Right ventricle myocardium inferior (tissue), 1 donor: ENCODE data around the gene IGSF6. TPM values are rescaled to one million over a fixed set of nuclear protein-coding genes. Genes with fewer than 3 reads are reported as not detected.
"Not testable (repeated sequence)": the region's sequence is repeated elsewhere in the genome, so short reads cannot be mapped to it uniquely, and the experiment has no call there.

ENCODE experiments used
- ATAC-seq: fragments of 200-7000 bp; cut with Tn5 transposase; one replicate; pipeline ENCODE4 v1.9.1; 2020; ENCODE audit warnings: mild to moderate bottlenecking, moderate library complexity
- DNase-seq: peaks from one replicate; pipeline ENCODE4 v3.0.0; 2021; ENCODE audit errors: missing footprints
- intact Hi-C: fragments of 100-400 bp; cut with DNase I; formaldehyde crosslinking; loops from one replicate; pipeline ENCODE4 v1.11.0; 2022
- total RNA-seq: library from RNA; stranded (reverse); fragmentation: NEBNext Ultra II Directional; extraction: Animal tissue kit (Norgen Biotek cat#: 25700); gene quantifications from one replicate; pipeline ENCODE4 v1.2.1, GENCODE V29; 2021
- donor health status: DM: no; HTN: yes; CAD: no; lungs with severe emphysema.

The IGSF6 gene
- total RNA-seq, 1 donor from 2014 or later = 3.0 TPM

DNA sequence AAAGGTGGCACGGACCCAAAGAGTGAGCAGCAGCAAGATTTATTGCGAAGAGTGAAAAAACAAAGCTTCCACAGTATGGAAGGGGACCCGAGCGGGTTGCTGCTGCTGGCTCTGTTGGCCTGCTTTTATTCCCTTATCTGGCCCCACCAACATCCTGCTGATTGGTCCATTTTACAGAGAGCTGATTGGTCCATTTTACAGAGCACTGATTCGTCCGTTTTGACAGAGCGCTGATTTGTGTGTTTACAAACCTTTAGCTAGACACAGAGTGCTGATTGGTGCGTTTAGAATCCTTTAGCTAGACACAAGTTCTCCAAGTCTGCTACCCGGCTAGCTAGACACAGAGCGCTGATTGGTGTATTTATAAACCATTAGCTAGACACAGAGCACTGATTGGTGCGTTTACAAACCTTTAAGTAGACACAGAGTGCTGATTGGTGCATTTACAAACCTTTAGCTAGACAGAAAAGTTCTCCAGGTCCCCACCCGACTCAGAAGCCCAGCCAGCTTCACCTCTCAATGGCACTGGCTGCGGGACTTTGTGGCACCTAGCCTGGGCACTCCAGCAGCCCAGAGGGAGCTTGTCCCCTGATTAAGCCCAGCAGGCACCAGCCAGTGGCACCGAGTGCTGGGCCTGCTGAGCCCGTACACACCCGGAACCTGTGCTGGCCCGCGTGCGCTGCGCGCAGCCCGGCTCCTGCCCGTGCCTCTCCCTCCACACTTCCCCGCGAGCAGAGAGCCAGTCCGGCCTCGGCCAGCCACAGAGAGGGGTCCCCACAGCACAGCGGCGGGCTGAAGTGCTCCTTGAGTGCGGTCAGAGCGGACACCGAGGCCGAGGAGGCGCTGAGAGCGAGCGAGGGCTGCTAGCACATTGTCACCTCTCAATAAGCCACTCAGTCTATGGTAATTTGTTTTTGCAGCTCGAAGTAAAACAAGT is 15.1 kb downstream of the IGSF6 start:
- DNase-seq (no peak), ATAC-seq (no peak)
- intact Hi-C loops = no loop called here

DNA sequence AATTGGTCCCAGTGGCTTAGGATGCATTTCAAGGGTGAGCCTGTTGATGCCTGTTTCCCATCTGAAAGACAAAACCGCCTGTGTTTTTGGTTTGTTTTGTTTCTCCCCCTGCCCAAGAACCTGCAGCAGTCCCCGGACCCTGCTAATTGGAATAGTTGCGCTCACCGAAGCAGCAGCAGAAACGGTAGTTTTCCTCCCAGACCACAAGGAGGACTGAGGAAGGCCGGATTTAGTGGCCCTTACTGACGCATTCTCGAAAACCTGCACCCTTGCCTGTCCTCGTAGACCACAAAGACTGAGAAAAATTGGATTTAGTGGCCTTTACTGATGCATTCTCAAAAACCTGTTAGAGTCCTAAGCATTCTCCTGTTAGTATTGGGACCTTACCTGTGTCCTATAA is 16.7 kb downstream of the IGSF6 start:
- ATAC-seq, DNase-seq, intact Hi-C loops: not testable (repeated sequence)

DNA sequence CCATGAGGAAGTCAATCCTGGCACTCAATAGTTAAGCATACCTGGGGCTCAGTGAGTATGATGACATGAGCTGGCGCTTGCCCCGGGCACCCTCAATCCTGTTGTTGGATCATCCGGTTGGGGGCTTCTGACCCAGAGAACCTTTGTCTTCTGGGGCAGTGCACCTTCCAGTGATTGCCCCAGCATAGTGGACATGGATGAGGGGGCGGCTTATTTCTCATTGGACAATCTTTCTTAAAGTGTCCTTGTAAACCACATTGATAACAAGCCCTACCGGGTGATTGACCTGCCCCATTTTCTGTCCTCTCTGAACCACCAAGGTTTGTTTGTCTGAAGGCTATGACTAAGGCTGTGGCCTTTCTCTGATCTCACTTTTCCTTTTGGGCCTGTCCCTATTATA is 18.2 kb downstream of the IGSF6 start:
- no peak for DNase-seq
- intact Hi-C loops = no loop called here
- no peak for ATAC-seq

DNA sequence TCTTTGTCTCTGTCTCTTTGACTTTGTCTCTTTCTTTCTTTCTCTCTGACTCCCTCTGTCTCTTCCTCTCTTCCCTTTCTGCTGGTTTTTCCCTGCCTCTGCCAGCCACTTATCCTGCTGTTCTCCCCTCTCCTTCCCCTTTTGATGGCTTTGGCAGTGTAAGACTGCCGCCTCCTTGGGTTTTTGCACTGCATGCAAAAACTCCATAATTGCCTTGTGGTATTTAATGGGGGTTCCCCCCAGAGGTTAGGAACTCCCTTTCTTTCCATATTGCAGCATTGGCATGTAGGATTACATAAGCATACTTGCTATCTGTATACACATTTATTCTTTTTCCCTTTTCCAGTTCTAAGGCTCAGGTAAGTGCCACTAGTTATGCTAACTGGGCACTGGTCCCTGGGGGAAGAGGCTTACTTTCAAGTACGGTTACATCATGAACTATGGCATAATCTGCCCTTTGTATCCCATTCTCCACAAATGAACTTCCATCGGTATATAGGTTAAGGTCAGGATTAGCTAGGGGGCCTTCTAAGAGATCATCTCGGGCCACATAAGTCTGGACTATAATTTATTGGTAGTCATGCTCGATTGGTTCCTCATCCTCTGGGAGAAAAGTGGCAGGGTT is 20.3 kb downstream of the IGSF6 start:
- intact Hi-C loops, DNase-seq, ATAC-seq: not testable (repeated sequence)

DNA sequence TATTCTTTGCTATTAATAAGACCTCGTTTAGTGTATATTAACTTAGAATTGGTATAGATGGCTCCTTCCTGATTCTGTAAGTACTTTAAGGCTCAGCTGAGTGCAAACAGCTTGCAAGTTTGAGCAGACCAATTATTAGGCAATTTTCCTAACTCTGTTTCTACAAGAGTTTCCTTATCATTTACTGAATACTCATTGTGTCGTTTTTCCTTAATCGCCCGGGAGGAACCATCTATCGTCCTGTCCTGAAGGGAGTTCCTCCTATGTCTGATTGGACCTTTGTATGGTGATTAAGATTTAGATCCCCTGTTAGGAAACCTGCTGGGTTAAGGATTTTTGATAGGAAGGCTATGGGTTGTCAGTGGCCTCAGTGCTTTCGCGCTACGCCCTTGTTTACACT is 21.0 kb downstream of the IGSF6 start:
- ATAC-seq, intact Hi-C loops, DNase-seq: not testable (repeated sequence)

DNA sequence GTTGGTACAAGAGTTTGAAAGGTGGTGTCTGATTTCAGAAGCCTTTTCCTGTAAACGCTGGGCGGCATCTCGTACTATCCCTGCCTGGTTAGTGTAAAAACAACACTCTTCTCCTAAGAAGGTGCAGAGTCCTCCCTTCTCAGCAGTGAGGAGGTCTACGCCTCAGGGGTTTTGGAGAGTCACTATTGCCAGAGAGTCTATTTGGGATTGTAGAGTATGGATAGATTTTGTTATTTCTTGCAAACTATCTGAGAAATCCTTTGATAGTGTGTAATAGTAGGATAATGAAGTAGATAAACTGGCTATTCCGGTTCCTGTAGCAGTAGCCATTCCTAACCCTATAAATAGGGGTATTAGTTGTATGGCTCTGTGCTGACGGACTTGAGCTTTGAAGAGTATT is 21.5 kb downstream of the IGSF6 start:
- ATAC-seq, DNase-seq, intact Hi-C loops: not testable (repeated sequence)

DNA sequence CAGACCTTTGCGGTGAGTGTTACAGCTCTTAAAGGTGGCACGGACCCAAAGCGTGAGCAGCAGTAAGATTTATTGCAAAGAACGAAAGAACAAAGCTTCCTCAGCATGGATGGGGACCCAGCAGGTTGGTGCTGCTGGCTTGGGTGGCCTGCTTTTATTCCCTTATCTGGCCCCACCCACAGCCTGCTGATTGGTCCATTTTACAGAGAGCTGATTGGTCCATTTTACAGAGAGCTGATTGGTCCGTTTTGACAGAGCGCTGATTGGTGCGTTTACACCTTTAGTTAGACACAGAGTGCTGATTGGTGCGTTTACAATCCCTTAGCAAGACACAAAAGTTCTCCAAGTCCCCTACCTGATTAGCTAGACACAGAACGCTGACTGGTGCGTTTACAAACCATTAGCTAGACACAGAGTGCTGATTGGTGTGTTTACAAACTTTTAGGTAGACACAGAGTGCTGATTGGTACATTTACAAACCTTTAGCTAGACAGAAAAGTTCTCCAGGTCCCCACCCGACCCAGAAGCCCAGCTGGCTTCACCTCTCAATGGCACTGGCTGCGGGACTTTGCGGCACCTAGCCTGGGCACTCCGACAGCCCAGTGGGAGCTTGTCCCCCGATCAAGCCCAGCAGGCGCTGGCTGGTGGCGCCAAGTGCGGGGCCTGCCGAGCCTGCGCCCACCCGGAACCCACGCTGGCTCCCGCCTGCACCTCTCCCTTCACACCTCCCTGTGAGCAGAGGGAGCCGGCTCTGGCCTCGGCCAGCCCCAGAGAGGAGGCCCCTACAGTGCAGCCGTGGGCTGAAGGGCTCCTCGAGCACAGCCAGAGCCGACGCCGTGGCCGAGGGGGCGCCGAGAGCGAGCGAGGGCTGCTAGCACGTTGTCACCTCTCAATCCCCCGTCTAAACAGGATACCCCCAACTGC is 22.5 kb downstream of the IGSF6 start:
- intact Hi-C loops, ATAC-seq, DNase-seq: not testable (repeated sequence)

DNA sequence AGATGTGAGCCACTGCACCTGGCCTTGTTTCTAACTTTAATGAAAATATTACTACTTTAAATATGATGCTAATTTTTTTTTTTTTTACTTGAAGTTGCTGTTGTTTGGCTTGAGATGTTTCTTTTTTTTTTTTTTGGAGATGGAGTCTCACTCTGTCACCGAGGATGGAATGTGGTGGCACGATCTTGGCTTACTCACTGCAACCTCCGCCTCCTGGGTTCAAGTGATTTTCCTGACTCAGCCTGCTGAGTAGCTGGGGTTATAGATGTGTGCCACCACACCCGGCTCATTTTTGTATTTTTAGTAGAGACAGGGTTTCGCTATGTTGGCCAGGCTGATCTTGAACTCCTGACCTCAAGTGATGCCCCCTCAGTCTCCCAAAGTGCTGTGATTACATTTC is 23.6 kb downstream of the IGSF6 start:
- ATAC-seq (no peak), DNase-seq (no peak)
- intact Hi-C loops = no loop called here

DNA sequence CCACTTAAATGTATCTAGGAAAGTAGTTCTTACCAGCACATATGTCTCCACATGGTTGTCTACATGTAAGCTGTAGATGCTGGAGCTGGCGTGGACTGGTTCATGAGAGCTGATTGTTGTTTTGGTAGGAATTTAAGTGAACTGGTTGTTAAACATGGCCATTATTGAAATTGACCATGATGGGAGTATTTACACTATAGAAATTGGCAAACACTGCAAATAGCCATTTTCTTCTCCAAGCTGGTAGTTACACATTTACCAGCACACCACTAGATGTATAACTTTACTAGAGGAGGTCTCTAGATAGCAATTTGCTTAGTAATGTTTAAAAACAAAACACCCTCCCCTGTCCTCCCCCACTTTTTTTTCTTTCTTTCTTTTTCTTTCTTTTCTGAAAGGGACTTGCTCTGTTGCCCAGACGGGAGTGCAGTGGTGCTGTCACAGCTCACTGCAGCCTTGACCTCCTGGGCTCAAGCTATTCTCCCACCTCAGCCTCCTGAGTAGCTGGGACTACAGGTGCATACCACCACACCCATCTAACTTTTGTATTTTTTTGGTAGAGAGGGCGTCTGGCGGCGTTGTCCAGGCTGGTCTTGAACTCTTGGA is 24.2 kb downstream of the IGSF6 start:
- intact Hi-C loops = no loop called here
- DNase-seq (no peak), ATAC-seq (no peak)

DNA sequence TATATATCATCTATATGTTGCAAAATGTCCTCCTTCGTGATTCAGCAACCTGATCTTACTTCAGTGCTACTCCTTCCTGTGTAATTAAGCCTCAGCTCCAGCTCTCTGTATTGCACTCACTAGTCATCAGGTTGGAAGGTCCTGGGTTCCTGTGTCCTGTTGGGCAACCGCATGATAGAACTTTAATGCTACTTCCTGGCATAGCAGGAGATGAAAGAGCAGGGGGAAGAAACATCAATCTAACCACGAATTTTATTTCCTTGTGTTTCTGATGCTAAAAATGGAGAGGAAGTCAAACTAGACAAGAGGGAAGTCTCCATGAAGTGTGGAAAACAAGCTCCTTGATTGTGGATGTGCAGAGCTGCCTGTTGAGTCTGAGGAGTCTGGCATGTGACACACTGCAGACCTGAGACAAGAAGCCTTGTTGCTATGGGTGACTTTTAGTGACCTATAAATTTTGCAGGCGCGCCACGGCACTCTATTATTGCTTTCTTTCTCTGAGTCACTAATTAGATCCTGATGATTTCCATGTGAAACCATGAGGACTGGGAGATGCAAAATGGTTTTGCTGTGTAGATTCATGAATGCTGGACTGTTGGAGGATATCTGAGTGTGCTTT is 25.6 kb downstream of the IGSF6 start:
- ATAC-seq = peak; percentile 34
- intact Hi-C loops = no loop called here
- DNase-seq = no peak

DNA sequence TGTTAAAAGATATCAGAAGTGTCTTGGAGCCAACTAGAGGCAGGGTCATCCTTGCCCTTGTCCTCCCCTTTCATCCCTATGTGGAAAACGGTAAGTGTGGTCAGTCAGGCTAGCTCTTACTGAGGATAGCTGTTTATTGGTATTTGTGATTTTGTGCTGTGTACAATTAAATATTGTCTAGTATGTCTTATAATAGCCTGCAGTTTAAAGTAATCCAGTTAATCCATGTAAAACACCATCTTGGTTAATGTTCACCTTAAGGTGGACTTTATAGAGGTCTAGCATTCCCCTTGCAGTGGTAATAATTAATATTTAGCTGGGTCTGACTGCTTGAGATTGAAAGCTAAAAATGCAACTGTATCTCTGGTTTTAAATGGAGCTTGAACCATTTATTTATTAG is 27.4 kb downstream of the IGSF6 start:
- no peak for ATAC-seq
- no peak for DNase-seq
- intact Hi-C loops = no loop called here

DNA sequence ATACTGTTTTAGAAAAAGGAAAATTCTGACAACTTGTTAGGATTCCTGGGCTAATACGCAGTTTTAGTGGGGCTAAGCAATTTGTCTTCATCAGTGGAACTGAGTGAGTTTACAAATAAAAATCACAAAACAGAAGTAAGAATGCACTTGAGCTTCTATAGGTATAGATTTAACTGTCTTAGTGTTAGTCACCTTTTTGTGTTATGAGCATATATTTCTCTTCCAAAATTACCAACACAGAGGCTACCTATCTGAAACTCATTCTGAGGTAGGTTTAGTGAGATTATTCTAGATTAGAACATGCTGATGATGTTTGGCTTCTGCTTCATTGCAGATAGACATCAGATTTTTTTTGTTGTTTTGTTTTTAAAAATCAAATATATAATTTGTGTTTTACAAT is 29.9 kb downstream of the IGSF6 start:
- intact Hi-C loops = no loop called here
- no peak for DNase-seq
- no peak for ATAC-seq

DNA sequence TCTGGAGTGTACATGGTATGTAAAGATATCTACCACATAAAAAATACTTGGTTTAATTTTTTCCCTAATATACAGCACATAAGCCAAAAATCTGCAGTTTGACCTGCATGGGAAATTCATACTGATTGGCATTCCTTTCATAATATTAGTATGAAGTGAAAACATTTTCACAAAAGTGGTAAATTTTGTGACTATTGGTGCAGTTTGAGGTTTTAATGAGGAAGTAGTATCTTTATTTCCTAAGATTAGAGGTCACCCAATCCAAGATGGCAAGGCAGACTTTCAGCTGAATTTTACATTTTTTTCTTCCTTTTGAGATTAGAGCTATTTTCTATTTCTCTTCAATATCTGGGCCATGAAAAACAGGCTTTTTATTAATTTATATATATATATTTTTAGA is 31.8 kb downstream of the IGSF6 start:
- DNase-seq = no peak
- intact Hi-C loops = no loop called here
- no peak for ATAC-seq

DNA sequence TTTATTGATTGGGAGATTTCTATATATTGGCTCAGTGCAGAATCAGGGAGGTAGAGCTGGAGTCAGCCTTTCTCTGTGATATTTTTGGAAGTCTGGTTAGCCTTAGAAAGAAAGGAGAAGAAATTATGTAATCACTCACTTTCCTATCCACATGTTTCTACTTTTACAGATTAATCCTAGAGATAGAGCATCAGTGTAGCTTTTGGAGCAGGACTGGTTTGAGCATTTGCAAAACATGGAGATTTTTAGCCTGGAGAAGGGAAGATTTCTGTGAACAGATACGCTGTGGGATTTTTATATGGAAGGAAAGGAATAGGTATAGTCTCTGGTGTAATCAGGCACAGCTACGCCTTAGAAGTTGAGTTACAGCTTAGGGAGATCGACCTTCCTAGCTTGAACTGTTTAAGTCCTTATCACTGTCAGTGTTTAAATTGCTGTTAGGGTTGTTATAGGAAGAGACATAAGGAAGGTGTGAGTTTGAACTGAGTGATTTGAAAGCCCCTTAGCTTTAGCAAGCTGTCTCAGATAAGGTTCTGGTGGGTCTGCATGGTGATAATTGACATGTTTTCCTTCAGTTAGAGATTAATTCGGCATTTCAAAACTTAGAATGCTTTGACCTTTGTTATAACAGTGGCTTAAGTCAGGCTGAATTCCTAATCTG is 32.5 kb downstream of the IGSF6 start:
- intact Hi-C loops = no loop called here
- DNase-seq (no peak), ATAC-seq (no peak)

DNA sequence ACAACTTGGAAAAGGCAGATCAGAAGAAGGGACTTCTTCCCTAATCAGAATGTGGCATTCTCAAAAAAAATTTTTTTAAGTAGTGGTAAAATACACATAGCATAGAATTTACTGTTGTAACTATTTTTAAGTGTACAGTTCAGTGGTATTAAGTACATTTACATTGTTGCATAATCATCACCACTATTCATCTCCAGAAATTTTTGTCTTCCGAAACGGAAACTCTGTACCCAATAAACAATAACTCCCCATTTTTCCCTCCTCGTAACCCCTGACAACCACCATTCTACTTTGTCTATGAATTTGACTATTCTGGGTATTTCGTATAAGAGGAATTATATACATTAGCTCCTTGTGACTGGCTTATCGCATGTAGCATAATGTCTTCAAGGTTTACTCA is 34.1 kb downstream of the IGSF6 start:
- intact Hi-C loops = no loop called here
- ATAC-seq (no peak), DNase-seq (no peak)

DNA sequence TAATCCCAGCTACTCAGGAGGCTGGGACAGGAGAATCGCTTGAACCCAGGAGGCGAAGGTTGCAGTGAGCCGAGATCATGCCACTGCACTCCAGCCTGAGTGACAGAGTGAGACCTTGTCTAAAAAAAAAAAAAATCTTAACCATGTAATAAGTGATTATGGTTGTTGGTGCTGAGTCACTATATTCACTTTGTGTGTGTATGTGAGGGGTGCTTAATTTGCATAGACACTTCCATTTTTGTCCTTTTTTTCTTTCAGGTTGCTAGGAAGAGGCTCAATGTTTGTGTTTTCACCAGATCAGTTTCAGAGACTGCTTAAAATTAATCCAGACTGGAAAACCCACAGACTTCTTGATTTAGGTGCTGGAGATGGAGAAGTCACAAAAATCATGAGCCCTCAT is 34.8 kb downstream of the IGSF6 start:
- DNase-seq (no peak), ATAC-seq (no peak)
- intact Hi-C loops = no loop called here

DNA sequence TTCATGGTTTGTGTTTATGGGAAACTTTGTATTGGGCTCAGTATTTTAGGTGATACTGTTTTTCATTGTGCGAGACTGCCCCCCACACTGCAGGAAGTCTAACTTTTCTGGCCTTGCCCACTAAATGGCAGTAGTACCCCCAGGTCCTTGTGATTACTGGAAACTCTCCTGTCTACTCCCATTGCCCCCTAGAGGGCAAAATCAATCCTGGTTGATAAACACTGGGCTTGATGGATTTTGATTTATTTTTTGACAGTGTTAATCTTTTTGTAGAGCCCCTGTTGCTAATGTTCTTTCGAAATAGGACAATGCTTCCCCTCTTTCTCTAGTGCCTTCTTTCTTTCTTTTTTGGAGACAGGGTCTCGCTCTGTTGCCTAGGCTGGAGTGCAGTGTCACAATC is 37.5 kb downstream of the IGSF6 start:
- ATAC-seq (no peak), DNase-seq (no peak)
- intact Hi-C loops = no loop called here

DNA sequence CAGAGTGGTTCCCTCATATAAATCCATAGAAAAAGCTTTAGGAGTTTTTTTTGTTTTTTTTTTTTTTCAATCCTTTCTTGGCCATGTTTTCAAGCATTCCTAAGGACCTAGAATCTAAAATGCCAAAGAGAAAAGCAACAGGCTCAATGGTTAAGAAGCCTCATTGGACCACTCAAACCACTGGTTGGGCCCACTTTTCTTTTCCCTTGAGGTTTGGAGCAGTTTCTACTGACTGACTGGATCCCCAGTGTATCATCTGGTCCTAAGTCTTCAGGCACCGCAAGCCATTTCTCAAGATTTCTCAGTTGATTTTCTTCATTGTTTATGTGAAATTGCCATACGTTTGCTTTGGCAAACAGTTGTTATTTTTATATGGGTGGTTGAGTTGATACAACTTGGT is 38.6 kb downstream of the IGSF6 start:
- intact Hi-C loops = no loop called here
- ATAC-seq (no peak), DNase-seq (no peak)
